B cell (primary cell): ENCODE data around the gene NPHS1.

Source experiments
- EZH2 ChIP-seq: IDR thresholded peaks from 2 replicates; pipeline ENCODE4 v1.6.1; 2012; ENCODE audit warnings: borderline replicate concordance, low read depth, mild to moderate bottlenecking, moderate library complexity, low read length; ENCODE audit not compliant: insufficient read depth, poor library complexity, severe bottlenecking
- TF ChIP-seq, protein P1 (sequence below): fragments of 200-600 bp; IDR thresholded peaks from one replicate; pipeline ENCODE4 v1.8.0; 2022; ENCODE audit warnings: antibody characterized with exemption, mild to moderate bottlenecking

DNA sequence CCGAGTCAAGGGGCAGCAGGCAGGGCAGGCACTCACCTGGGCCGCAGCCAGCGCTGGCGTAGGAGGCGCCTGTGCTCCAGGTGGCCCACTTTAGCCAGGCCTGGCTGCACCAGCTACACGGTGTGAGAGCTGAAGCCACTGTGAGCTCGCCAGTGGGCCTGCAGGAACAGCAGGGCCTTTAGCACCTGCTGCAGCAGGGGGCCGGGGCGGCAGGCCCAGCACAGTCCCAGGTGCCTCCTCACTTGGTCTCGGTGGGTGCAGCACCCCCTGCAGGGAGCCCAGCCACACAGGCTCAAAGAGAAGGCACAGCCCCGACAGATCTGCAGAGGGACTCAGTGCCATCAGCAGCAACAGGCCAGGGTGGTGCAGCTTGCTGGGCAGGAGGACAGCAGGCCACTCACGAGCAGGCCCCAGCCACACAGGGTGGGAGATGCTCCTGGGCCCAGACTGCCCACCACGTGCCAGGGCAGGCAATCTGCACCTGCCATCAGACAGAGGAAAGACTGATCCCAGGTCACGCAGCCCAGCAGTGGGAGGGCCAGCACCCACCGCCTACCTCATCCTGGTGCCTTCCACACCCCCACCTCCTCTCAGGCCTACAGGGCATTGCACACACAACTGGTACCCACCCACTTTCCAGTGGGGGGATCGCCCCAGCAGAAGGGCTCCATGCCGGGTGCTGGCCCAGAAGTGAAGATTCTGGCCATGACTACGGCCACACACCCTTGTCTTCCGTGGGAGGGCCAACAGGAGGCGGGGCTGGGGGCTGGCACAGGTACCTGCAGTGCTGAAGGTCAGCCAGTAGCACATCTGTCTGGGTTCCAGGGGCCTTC, 61.1 kb downstream of the NPHS1 start:
- TF ChIP-seq, protein P1, sequence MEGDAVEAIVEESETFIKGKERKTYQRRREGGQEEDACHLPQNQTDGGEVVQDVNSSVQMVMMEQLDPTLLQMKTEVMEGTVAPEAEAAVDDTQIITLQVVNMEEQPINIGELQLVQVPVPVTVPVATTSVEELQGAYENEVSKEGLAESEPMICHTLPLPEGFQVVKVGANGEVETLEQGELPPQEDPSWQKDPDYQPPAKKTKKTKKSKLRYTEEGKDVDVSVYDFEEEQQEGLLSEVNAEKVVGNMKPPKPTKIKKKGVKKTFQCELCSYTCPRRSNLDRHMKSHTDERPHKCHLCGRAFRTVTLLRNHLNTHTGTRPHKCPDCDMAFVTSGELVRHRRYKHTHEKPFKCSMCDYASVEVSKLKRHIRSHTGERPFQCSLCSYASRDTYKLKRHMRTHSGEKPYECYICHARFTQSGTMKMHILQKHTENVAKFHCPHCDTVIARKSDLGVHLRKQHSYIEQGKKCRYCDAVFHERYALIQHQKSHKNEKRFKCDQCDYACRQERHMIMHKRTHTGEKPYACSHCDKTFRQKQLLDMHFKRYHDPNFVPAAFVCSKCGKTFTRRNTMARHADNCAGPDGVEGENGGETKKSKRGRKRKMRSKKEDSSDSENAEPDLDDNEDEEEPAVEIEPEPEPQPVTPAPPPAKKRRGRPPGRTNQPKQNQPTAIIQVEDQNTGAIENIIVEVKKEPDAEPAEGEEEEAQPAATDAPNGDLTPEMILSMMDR = no peak
- TF ChIP-seq EZH2 = no peak
